Posterior cingulate gyrus (tissue), 11 donors: ENCODE results near the gene MXD3.
A peak's percentile ranks its signal among the peaks of the same experiment; 100 is the strongest.
"Not testable (repeated sequence)": the region's sequence is repeated elsewhere in the genome, so short reads cannot be mapped to it uniquely, and the experiment has no call there.

Experiments used
- DNase-seq, 10 donors: peaks; one replicate each; pipeline versions ENCODE4 v3.0.0 to v3.0.0-alpha.2; 2020 to 2021; ENCODE audit warnings: mixed read lengths in 3 of 10
- intact Hi-C: fragments of 100-400 bp; cut with DNase I; formaldehyde crosslinking; loops from one replicate; pipeline ENCODE4 v1.15.1; 2023

Gene MXD3

GRCh38 chr5:177346820-177347219 lies 35.1 kb upstream of the MXD3 start:
- intact Hi-C loops = no loop called here

DNA sequence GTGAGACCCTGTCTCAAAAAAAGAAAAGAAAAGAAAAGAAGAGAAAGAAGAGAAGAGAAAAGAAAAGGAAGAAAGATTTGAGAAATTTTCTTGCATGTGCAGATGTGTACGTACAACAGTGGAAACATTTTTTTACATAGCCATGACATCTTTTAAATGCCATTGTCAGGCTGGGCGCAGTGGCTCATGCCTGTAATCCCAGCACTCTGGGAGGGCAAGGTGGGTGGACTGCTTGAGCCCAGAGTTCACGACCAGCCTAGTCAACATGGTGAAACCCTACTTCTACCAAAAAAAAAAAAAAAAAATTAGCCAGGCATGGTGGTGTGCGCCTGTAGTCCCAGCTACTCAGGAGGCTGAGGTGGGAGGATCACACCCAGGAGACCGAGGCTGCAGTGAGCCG lies 33.2 kb upstream of the MXD3 start:
- intact Hi-C loops = no loop called here
- DNase-seq = peak in 3 of 10 donors; percentile 27 to 36 (median 28)

More at GRCh38 chr5:177346820-177347219, 35.1 kb upstream of the MXD3 start:
- DNase-seq = peak in 1 of 10 donors; percentile 9

DNA sequence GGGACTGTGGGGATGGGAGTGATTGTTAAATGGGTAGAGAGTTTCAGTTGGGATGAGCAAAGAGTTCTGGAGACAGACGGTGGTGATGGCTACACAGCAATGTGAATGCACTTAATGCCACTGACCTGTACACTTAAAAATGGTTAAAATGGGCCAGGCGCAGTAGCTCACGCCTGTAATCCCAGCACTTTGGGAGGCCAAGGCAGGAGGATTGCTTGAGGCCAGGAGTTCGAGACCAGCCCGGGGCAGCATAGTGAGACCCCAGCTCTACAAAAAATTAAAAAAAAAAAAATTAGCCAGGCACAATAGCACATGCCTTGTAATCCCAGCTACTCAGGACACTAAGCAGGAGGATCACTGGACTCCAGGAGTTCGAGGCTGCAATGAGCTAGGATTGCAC lies 32.1 kb upstream of the MXD3 start:
- peak in 3 of 10 donors; percentile 0 to 8 (median 2) for DNase-seq
- intact Hi-C loops = no loop called here

DNA sequence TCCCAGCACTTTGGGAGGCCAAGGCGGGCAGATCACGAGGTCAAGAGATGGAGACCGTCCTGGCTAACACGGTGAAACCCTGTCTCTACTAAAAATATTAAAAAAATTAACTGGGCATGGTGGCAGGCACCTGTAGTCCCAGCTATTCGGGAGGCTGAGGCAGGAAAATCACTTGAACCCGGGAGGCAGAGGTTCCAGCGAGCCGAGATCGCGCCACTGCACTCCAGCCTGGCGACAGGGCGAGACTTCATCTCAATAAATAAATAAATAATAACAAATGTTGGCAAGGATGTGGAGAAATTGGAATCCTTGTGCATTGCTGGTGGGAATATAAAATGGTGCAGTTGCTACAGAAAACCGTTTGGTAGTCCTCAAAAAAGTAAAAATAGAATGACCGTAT lies 31.3 kb upstream of the MXD3 start:
- intact Hi-C loops = not testable (repeated sequence)
- DNase-seq = peak in 3 of 10 donors; percentile 52 to 57 (median 55)

DNA sequence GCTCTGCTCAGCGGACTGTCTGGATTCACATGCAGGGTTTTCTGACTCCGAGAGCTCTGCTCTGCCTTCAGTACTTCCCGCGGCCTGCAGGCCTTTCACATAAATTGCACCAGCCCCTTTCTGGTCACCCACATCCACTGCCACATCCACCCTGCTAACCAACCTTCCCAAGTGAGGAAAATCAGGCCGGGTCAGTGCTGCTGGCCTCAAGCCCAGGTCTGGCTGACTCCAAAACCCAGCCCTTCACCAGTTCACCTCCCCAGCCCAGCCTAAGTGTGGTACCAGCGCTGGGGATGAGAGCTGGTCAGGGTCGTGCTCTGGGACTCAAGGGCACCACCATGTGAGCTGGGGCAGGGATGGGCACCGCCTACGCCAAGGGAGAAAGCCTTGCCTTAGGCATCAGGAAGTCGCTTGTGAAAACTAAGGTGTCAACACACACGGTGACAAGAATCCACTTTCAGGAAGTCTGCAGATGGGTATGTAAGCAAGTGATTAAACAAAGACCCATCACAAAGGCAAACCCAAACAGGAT lies 27.5 kb upstream of the MXD3 start:
- DNase-seq = peak in 3 of 10 donors; percentile 26 to 56 (median 31)
- intact Hi-C loops = no loop called here

GRCh38 chr5:177338251-177339106 lies 26.8 kb upstream of the MXD3 start:
- intact Hi-C loops = no loop called here
- DNase-seq = peak in 3 of 10 donors; percentile 52 to 74 (median 52)

DNA sequence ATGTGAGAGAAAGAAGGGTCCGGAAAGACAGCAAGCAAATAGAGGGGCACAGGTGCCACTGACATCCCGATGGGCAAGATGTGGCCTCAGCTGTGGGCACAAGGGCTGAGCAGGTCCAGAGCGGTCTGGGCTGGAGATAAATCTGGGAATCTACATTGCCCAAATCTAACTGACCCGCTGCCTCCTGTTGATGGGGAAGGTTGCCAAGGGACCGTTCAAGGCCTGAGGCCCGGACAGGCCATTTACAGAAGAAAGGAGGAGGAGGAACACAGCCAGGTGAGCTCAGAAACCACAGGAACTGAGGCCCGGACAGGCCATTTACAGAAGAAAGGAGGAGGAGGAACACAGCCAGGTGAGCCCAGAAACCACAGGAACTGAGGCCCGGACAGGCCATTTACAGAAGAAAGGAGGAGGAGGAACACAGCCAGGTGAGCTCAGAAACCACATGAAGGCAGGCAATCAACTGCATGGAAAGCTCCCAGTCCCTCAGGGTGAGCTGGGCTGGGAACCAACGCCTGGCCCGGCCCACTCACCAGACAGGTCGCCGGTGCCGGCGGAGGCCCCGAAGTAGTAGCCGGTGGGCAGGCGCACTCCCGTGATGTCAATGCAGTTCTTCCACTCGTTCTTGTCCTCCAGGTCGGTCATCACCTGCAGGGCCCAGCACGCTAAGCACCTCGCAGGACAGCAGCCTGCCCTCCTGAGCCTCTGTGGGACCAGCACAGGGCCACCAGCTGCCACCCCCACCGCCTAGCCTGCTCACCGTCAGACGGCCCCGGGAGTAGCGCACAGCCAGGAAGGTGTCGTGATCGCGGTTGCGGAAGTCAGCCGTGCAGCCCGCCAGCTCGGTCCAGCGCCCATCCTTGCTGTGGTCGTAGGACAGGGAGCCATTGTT lies 25.2 kb upstream of the MXD3 start:
- intact Hi-C loops = no loop called here
- DNase-seq = peak in 3 of 10 donors; percentile 51 to 81 (median 78)

DNA sequence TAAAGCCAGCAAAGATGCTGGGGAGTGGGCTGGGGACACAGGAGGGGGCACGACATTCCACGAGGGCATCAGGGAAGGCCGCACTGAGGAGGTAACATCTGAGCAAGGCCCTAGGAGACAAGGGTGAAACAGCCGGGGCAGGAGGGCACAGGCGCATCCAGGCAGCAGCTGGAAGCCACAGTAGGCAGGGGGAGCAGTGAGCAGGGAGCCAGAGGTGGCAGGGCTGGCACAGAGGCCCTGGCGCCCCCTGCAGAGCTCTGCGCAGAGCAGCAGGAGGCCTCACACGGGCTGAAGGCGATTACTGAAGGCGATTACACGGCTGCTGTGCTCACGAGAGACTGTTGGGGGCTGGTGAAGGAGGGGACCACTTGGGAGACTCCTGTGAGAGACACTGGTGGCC lies 24.4 kb upstream of the MXD3 start:
- intact Hi-C loops = no loop called here
- peak in 3 of 10 donors; percentile 13 to 68 (median 60) for DNase-seq

- peak in 3 of 10 donors; percentile 46 to 62 (median 59) for DNase-seq
- intact Hi-C loops = no loop called here
Observed at GRCh38 chr5:177335701-177336065, 24.0 kb upstream of the MXD3 start.

DNA sequence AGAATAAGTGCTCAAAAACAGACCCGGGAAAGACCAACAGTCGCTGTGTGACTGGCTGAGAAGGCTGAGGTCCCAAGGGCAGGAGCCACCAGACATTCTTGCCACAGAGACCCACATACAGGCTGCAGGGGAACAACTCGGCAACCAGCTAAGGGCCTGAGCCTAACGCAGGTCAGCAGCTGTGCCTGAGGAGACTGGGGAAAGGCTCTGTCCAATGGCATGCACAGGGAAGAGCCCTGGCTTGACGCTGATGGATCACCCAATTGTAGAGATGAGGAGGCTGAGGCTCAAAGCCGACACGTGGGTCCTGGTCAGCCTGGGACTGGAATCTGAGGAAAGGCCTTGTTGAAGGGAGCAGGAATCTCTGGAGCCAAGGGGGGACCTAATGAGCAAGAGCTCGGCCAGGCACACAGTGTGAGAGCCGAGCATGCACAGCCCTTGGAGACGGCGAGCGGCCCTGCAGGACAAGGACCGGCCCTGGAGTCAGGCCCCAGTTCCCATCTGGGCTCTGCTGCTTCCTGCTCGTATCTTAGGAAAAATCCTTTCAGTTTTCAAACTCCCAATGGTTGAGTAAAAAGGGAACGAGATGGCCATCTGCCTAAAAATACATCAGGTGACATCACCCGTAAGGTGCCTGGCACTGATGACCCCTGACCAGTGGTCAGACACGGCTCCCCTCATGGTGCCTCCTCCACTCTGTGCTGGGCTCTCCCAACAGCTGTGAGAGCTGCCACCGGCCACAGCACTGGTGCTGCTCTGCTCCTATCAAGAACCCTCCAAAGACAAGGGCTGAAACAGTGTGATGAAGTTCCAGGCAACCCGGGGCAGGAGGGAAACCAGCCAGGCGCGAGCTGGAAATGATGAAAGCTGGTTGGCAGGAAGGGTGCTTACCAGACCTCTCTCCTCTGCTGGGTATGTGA lies 23.3 kb upstream of the MXD3 start:
- intact Hi-C loops = no loop called here
- peak in 3 of 10 donors; percentile 25 to 66 (median 55) for DNase-seq

- intact Hi-C loops = no loop called here
- DNase-seq = peak in 3 of 10 donors; percentile 43 to 61 (median 60)
Observed at GRCh38 chr5:177334155-177334551, 22.5 kb upstream of the MXD3 start.

DNA sequence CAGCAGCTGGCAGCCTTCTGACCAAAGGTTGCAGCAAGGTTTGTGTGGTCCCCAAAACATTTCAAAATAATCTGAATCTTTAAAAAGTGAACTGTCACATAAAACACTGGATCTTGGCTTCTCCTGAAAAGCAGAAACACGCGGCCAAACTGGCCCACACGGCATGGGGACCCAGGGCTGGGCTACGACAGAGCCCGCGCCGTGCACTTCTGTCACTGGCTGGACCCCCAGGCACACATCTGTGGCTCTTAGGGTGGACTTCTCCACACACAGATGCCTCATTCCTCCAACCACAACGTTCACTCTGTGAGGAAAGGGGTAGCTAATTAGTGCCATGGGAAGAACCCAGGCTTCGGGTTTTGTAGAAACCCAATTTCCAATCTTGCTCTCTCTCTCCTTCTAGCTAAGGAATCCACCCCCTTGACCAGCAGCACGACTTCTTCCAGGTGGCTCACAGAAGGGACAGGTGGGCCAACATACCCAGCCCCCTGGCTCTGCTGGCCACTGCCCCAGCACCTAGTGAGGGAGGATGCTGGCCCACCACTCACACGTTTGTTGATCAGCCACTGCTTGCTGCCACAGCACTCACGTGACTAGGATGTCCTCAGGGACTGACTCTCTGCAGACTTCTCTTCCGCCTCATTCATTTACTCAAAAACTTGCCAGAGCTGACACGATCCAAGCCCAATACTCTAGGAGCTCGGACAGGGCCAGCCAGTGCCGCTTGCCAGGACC lies 21.9 kb upstream of the MXD3 start:
- intact Hi-C loops = no loop called here
- DNase-seq = peak in 3 of 10 donors; percentile 43 to 63 (median 62)

DNA sequence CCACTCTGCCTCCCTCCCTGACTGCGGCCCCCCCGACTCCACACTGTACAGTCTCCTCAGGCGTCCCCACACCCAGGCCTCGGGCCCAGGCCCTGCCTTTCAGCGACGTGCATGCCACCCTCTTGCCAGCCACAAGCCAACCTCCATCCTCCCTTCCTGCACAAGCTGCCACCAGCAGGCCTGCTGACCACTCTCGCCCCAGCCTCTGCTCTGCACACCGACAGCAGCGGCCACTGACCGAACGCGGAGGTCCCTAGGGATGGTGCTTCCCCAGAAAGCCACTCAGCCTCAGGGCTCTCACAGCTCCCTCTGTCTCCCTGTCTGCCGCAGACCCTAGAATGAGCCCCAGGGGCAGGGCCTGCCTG lies 21.2 kb upstream of the MXD3 start:
- peak in 2 of 10 donors; percentile 51 to 82 for DNase-seq
- intact Hi-C loops = no loop called here

GRCh38 chr5:177332031-177332895 lies 20.6 kb upstream of the MXD3 start:
- DNase-seq = peak in 3 of 10 donors; percentile 55 to 71 (median 57)

DNA sequence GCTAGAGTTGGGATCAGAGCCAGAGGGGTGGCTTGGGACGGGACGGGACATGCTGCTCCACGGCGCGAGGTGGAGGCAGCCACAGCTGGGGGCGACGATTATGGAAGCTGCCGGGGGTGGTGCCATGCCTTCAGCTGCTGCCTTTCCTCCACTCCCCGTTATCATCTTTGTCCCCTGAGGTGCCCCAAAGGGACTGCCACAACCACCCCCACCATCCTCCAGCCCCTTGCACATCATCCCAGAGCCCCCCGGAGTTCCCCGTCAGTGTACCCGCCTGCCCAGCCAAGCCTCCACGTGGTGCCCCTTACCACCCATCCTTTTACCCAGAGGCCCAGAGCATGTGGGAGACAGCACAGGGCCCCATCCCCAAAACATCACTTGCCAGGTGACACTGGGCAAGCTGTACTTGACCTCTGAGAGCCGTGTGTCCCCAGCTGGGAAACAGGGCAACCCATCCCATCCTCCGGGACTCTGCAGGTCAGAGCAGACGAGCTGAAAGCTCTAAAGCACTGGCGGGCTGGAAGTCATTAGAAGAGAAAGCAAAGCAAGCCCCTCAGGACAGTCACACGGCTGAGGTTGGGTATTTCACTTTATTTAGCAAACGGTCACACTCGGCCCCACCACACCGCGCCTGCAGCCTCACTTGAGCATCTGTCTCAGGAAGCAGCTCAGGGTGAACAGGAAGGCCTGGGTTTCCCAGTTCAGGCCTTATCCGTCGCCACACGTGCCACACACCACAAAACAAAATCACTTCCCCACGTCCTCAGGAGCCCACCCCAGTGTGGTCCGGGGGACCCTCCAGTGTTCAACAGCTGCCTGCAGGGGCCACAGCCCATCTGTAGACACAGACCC lies 19.5 kb upstream of the MXD3 start:
- intact Hi-C loops = no loop called here

More at GRCh38 chr5:177332031-177332895, 20.6 kb upstream of the MXD3 start:
- intact Hi-C loops = no loop called here

DNA sequence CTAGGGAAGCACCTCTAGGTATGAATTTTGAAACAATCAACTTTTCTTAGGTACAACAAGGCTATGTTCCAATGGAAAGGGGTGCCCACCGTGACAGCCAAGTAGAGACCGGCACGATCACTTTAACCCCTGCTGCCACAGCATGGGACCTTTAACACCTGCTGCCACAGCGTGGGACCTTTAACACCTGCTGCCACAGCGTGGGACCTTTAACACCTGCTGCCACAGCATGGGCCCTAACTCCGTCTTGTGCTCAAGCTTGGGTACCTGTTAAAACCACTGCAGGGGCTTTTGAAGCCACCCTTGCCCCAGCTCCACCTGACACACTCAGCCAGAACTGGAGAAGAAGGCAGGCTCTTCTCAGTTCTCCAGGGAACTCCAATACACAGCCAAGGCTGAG lies 18.2 kb upstream of the MXD3 start:
- peak in 3 of 10 donors; percentile 1 to 55 (median 43) for DNase-seq
- intact Hi-C loops = no loop called here

More for the DNA sequence above, 19.5 kb upstream of the MXD3 start:
- peak in 4 of 10 donors; percentile 4 to 70 (median 38) for DNase-seq
